ENCODE measurements around the gene TXNRD2. TPM values are rescaled to one million over a fixed set of nuclear protein-coding genes. Genes with fewer than 3 reads are reported as not detected.

Gene TXNRD2
- total RNA-seq, 1 experiment from 2014 or later: 33.7 TPM

GRCh38 chr22:19904935-19905334 is 36.7 kb downstream of the TXNRD2 start:
- Mint-ChIP-seq H3K4me3 (ENCODE audit: low read depth, unreplicated experiment) (no peak overlapping the region), H3K27me3 (ENCODE audit: unreplicated experiment) (no peaks in the 10 kb centered on the region), H3K4me1 (ENCODE audit: low read depth, unreplicated experiment) (peaks cover 5% of the 10 kb centered on the region), H3K9me3 (ENCODE audit: low read depth, unreplicated experiment) (no peaks in the 10 kb centered on the region), H3K36me3 (ENCODE audit: insufficient read depth, unreplicated experiment) (no peaks in the 10 kb centered on the region), H3K27ac (ENCODE audit: unreplicated experiment) (no peak overlapping the region)
- TF ChIP-seq CTCF (IDR thresholded peaks at IDR 0.05; ENCODE audit: unreplicated experiment): no peak
- DNase-seq: no peak
- no TSS peak for BruUV-seq (replicated peaks)
- CTCF ChIA-PET: interaction anchor here (0.6 to 1.3 kb wide), 3 partner anchors 18 to 174 kb away, joined by 3 read pairs; no protein-coding TSS in a partner anchor
- intact Hi-C loops (cut with micrococcal nuclease; ENCODE audit: unreplicated experiment): no loop called here

- CTCF ChIA-PET: interaction anchor here (1.0 to 1.3 kb wide), 2 partner anchors 17 to 174 kb away, joined by 3 read pairs; no protein-coding TSS in a partner anchor
- no peaks in the 10 kb centered on the region for H3K27me3 Mint-ChIP-seq (ENCODE audit: unreplicated experiment)
- no peak overlapping the region for H3K27ac Mint-ChIP-seq (ENCODE audit: unreplicated experiment)
- intact Hi-C loops (cut with micrococcal nuclease; ENCODE audit: unreplicated experiment): no loop called here
- H3K9me3 Mint-ChIP-seq (ENCODE audit: low read depth, unreplicated experiment): no peaks in the 10 kb centered on the region
- H3K36me3 Mint-ChIP-seq (ENCODE audit: insufficient read depth, unreplicated experiment): no peaks in the 10 kb centered on the region
- TF ChIP-seq CTCF (IDR thresholded peaks at IDR 0.05; ENCODE audit: unreplicated experiment): no peak
- no peak overlapping the region for H3K4me3 Mint-ChIP-seq (ENCODE audit: low read depth, unreplicated experiment)
- H3K4me1 Mint-ChIP-seq (ENCODE audit: low read depth, unreplicated experiment): no peaks in the 10 kb centered on the region
- BruUV-seq (replicated peaks): no TSS peak
- no peak for DNase-seq
Measured at GRCh38 chr22:19904174-19904856, 37.3 kb downstream of the TXNRD2 start.

GRCh38 chr22:19903513-19903912 is 38.1 kb downstream of the TXNRD2 start:
- H3K4me3 Mint-ChIP-seq (ENCODE audit: low read depth, unreplicated experiment): no peak overlapping the region
- H3K27ac Mint-ChIP-seq (ENCODE audit: unreplicated experiment): no peak overlapping the region
- no TSS peak for BruUV-seq (replicated peaks)
- no peaks in the 10 kb centered on the region for H3K36me3 Mint-ChIP-seq (ENCODE audit: insufficient read depth, unreplicated experiment)
- no peak for DNase-seq
- no peaks in the 10 kb centered on the region for H3K27me3 Mint-ChIP-seq (ENCODE audit: unreplicated experiment)
- H3K4me1 Mint-ChIP-seq (ENCODE audit: low read depth, unreplicated experiment): no peaks in the 10 kb centered on the region
- no peaks in the 10 kb centered on the region for H3K9me3 Mint-ChIP-seq (ENCODE audit: low read depth, unreplicated experiment)
- intact Hi-C loops (cut with micrococcal nuclease; ENCODE audit: unreplicated experiment): no loop called here
- CTCF ChIA-PET: no interaction called here
- no peak for TF ChIP-seq CTCF (IDR thresholded peaks at IDR 0.05; ENCODE audit: unreplicated experiment)

GRCh38 chr22:19903031-19903430 is 38.6 kb downstream of the TXNRD2 start:
- H3K4me3 Mint-ChIP-seq (ENCODE audit: low read depth, unreplicated experiment): no peak overlapping the region
- intact Hi-C loops (cut with micrococcal nuclease; ENCODE audit: unreplicated experiment): no loop called here

More at GRCh38 chr22:19903031-19903430, 38.6 kb downstream of the TXNRD2 start:
- no TSS peak for BruUV-seq (replicated peaks)
- H3K36me3 Mint-ChIP-seq (ENCODE audit: insufficient read depth, unreplicated experiment): no peaks in the 10 kb centered on the region
- DNase-seq: no peak
- no peaks in the 10 kb centered on the region for H3K27me3 Mint-ChIP-seq (ENCODE audit: unreplicated experiment)
- no peaks in the 10 kb centered on the region for H3K9me3 Mint-ChIP-seq (ENCODE audit: low read depth, unreplicated experiment)
- H3K27ac Mint-ChIP-seq (ENCODE audit: unreplicated experiment): no peak overlapping the region
- CTCF ChIA-PET: no interaction called here
- no peaks in the 10 kb centered on the region for H3K4me1 Mint-ChIP-seq (ENCODE audit: low read depth, unreplicated experiment)
- no peak for TF ChIP-seq CTCF (IDR thresholded peaks at IDR 0.05; ENCODE audit: unreplicated experiment)
